Endothelial cell of umbilical vein (primary cell): ENCODE results near the gene LMO1. TPM values are rescaled to one million over a fixed set of nuclear protein-coding genes. Genes with fewer than 3 reads are reported as not detected.

Source experiments
- BruUV-seq: library from RNA; stranded (reverse); fragments of 400-500 nt; replicated peaks from 2 replicates; lab custom pipeline; 2021; lab: Mats Ljungman, UMichigan
- CTCF ChIA-PET: fragments of 300-600, 350-600 bp; sonication (Branson Sonifier 250); formaldehyde crosslinking; loops from one replicate; lab custom pipeline; 2021; ENCODE audit warnings: antibody characterized with exemption, inconsistent platforms; lab: Charles Lee
- POLR2A ChIA-PET: fragments of 300-600, 350-600 bp; sonication (Branson Sonifier 250); formaldehyde crosslinking; loops from one replicate; lab custom pipeline; 2021; ENCODE audit warnings: antibody characterized with exemption, inconsistent platforms; lab: Charles Lee
- DNase-seq: peaks from one replicate; pipeline ENCODE4 v3.0.0-alpha.2; 2011; ENCODE audit warnings: low read depth, low spot score
- FAIRE-seq: peaks from 2 replicates; lab custom pipeline; 2011; peaks lifted over from hg19 to GRCh38; lab: Jason Lieb, UNC
- H2AFZ ChIP-seq: 2 replicates; pipeline ENCODE4 v1.6.0; 2012; ENCODE audit warnings: low read depth, low read length, control low read depth, inconsistent platforms
- H3K27ac ChIP-seq: 2 replicates; pipeline ENCODE4 v1.5.1; 2011; ENCODE audit warnings: low read depth, mild to moderate bottlenecking, control low read depth, low read length, moderate library complexity; ENCODE audit not compliant: insufficient read depth
- H3K27me3 ChIP-seq, 2 experiments: 2 replicates each; pipeline versions ENCODE4 v1.6.0 to v1.6.1; 2011; ENCODE audit warnings: low read length in 2 of 2, mixed read lengths in 1 of 2; ENCODE audit not compliant: control insufficient read depth in 2 of 2, insufficient read depth in 2 of 2
- H3K36me3 ChIP-seq, 2 experiments: 2 replicates in 1 of 2; 3 replicates in 1 of 2; pipeline ENCODE4 v1.5.1; 2011; ENCODE audit warnings: low read length in 2 of 2, mild to moderate bottlenecking in 1 of 2, moderate library complexity in 1 of 2; ENCODE audit not compliant: control insufficient read depth in 2 of 2, insufficient read depth in 2 of 2; ENCODE audit errors: extremely low read depth in 1 of 2
- H3K4me1 ChIP-seq: 3 replicates; pipeline ENCODE4 v1.5.1; 2011; ENCODE audit warnings: mild to moderate bottlenecking, low read length; ENCODE audit not compliant: control insufficient read depth, insufficient read depth; ENCODE audit errors: extremely low read depth
- H3K4me2 ChIP-seq: 2 replicates; pipeline ENCODE4 v1.6.1; 2011; ENCODE audit warnings: low read length, control low read depth, mixed read lengths; ENCODE audit not compliant: insufficient read depth
- H3K4me3 ChIP-seq, 3 experiments: fragments of 200-600 bp in 1 of 3; sonication (generic), shearing (Covaris generic) in 1 of 3; replicated peaks in 1 of 3; 2 replicates each; pipeline ENCODE4 v1.5.1; 2011 to 2016; ENCODE audit warnings: control low read depth in 3 of 3, low read length in 3 of 3, mild to moderate bottlenecking in 2 of 3, inconsistent platforms in 1 of 3, low read depth in 1 of 3, moderate library complexity in 1 of 3; ENCODE audit not compliant: insufficient read depth in 1 of 3
- H3K79me2 ChIP-seq: 2 replicates; pipeline ENCODE4 v1.6.0; 2012; ENCODE audit warnings: low read length, inconsistent platforms; ENCODE audit not compliant: control insufficient read depth, insufficient read depth
- H3K9ac ChIP-seq: replicated peaks from 2 replicates; pipeline ENCODE3; 2011; ENCODE audit warnings: low read length, control low read depth; ENCODE audit not compliant: insufficient read depth; ENCODE audit errors: extremely low read depth
- H3K9me1 ChIP-seq: replicated peaks from 3 replicates; pipeline ENCODE4 v1.6.0; 2011; ENCODE audit warnings: mild to moderate bottlenecking, low read length; ENCODE audit not compliant: control insufficient read depth, insufficient read depth; ENCODE audit errors: extremely low read depth
- H3K9me3 ChIP-seq: replicated peaks from 2 replicates; pipeline ENCODE4 v1.5.1; 2012; ENCODE audit warnings: low read length, inconsistent platforms; ENCODE audit not compliant: control insufficient read depth, insufficient read depth
- H4K20me1 ChIP-seq: replicated peaks from 2 replicates; pipeline ENCODE3; 2011; ENCODE audit warnings: mild to moderate bottlenecking, low read length; ENCODE audit not compliant: control insufficient read depth, insufficient read depth; ENCODE audit errors: extremely low read depth
- dilution Hi-C: fragments of 300-500 bp; cut with MboI; formaldehyde crosslinking; loops from one replicate; pipeline ENCODE4 v1.15.0; 2019; ENCODE audit warnings: low sequenced_read_pairs; ENCODE audit not compliant: extremely low pct_ligation_motif_present
- intact Hi-C: fragments of 100-400 bp; cut with micrococcal nuclease; formaldehyde crosslinking; loops from one replicate; pipeline ENCODE4 v1.10.0; 2022
- polyA plus RNA-seq, 4 experiments: library from polyadenylated mRNA; depleted of rRNA in 3 of 4; stranded (reverse) in 3 of 4; unstranded in 1 of 4; fragments of >200 nt; gene quantifications; 2 replicates each; pipeline versions ENCODE4 v1.2.1 to v1.2.3, GENCODE V29; 2011 to 2012; ENCODE audit warnings: missing spikeins in 1 of 4
- total RNA-seq: library from RNA; stranded (reverse); gene quantifications from 2 replicates; pipeline ENCODE4 v1.2.3, GENCODE V29; 2021
- TF ChIP-seq, protein P1 (sequence below), 2 donors: IDR thresholded peaks; 1 replicate in 1 of 2; 2 replicates in 1 of 2; pipeline ENCODE4 v1.5.1; 2011; ENCODE audit warnings: low read length in 2 of 2, mild to moderate bottlenecking in 2 of 2, moderate library complexity in 2 of 2, control low read depth in 1 of 2, inconsistent platforms in 1 of 2, low read depth in 1 of 2; ENCODE audit not compliant: insufficient read depth in 1 of 2; ENCODE audit errors: extremely low read depth in 1 of 2
- TF ChIP-seq, protein P2 (sequence below): IDR thresholded peaks from 2 replicates; pipeline ENCODE4 v1.6.1; 2011; ENCODE audit not compliant: insufficient read depth, insufficient read length

Gene LMO1
- total and polyA plus RNA-seq, 2 donors (not counting 3 experiments of a cell fraction or from before 2014, with no cell fraction given): not detected

DNA sequence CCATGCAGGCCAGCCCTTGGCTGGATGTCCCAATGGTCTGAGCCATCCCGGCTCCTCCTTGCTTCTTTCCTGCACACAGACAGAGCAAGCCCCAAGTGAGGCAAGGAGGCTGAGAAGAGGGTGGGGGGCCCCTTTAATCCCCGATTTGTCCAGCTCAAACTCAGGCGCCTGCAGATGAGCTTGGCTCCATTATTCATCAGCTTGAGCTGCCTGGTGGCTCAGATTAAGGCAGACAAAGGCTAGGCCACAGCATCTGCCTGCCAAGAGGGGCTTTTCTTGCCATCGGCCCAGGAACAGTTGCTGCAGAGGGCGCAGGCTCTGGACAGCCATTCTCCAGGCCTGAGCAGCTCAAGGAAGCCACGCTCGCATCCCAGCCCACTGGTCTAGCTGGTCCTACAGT is 35.4 kb downstream of the LMO1 start:
- DNase-seq: no peak
- intact Hi-C loops (loop anchor here (5.0 kb wide), 1 partner anchor 89 kb away; no protein-coding TSS in a partner anchor), dilution Hi-C loops (no loop called here)
- Histone ChIP-seq H3K4me1 (no peaks in the 10 kb centered on the region), H3K4me2 (no peak overlapping the region), H3K9me1 (no peaks in the 10 kb centered on the region), H3K9ac (no peak overlapping the region), H3K4me3 (no peak overlapping the region), H3K27me3 (peaks cover 0 to 3% of the 10 kb centered on the region in 2 experiments), H3K9me3 (no peaks in the 10 kb centered on the region), H3K27ac (no peak overlapping the region), H2AFZ (no peak overlapping the region), H3K36me3 (no peaks in the 10 kb centered on the region), H3K79me2 (no peaks in the 10 kb centered on the region), H4K20me1 (no peaks in the 10 kb centered on the region)
- FAIRE-seq: no peak
- BruUV-seq: no TSS peak
- TF ChIP-seq, protein P1, sequence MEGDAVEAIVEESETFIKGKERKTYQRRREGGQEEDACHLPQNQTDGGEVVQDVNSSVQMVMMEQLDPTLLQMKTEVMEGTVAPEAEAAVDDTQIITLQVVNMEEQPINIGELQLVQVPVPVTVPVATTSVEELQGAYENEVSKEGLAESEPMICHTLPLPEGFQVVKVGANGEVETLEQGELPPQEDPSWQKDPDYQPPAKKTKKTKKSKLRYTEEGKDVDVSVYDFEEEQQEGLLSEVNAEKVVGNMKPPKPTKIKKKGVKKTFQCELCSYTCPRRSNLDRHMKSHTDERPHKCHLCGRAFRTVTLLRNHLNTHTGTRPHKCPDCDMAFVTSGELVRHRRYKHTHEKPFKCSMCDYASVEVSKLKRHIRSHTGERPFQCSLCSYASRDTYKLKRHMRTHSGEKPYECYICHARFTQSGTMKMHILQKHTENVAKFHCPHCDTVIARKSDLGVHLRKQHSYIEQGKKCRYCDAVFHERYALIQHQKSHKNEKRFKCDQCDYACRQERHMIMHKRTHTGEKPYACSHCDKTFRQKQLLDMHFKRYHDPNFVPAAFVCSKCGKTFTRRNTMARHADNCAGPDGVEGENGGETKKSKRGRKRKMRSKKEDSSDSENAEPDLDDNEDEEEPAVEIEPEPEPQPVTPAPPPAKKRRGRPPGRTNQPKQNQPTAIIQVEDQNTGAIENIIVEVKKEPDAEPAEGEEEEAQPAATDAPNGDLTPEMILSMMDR (IDR thresholded peaks at IDR 0.05; ENCODE audit: extremely low read depth in 1 of 2, insufficient read depth in 1 of 2, low read depth in 1 of 2, low read length in 2 of 2): no peak
- TF ChIP-seq, protein P2, sequence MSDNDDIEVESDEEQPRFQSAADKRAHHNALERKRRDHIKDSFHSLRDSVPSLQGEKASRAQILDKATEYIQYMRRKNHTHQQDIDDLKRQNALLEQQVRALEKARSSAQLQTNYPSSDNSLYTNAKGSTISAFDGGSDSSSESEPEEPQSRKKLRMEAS: no peak
- CTCF ChIA-PET: interaction anchor here (0.5 to 4.6 kb wide), 4 partner anchors 9 to 574 kb away, joined by 3 to 26 read pairs (median 13); partner anchors contain the start of gene LMO1
- POLR2A ChIA-PET: no interaction called here
